Measurements from ENCODE around the gene HPGD. TPM values are rescaled to one million over a fixed set of nuclear protein-coding genes. Genes with fewer than 3 reads are reported as not detected.

Gene HPGD
- total and polyA plus RNA-seq, 12 donors: 0.36 to 2.5 (median 1.2) TPM

DNA sequence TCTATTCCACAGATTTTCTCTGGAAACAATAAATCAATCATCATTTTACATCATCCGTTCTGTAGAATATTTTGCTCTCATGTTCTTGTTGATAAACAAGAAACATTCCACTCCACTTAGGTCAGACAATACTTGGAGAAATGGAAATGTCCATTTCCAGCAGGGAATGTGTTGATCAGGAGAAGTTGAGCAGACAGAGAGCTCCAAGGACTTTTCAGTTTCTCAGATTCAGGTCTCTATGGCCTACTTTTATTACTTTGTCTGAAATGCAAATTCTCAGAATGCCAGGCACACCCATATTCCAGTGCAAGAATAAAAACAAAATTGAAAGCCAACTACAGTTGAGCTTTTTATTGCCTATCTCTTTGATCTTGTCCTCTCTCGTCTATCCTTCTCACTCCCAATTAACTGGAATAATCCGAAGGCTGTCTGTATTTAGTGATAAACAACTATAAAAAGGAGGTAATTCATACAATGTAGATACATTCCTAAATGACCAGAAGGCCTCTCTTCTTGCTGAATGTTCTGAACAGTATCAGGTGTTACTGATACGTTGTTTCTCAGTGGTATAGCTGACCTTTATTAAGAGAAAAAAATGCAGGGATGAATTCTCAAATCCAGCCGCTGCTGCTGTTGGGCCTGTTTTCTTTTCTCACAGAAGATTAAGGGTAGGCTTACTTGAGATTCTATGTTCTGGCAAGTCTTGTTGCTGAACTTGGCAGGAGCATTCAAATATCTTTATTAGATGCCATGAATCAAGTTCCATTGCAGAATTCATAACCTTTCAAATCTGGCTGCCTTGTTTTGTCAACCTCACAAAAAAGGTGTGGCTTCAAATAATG lies 72.1 kb downstream of the HPGD start:
- Histone ChIP-seq H3K4me1 (no peaks in the 10 kb centered on the region), H3K9me3 (no peaks in the 10 kb centered on the region), H3K4me3 (no peak overlapping the region), H3K27ac (no peak overlapping the region), H3K36me3 (no peaks in the 10 kb centered on the region), H3K27me3 (no peaks in the 10 kb centered on the region)
- ATAC-seq (no peak), DNase-seq (no peak)
- intact Hi-C loops (cut with DNase I): no loop called here
- 62 to 70% methylated on average over 5 of the region's 5 CpGs for WGBS, 2 donors
- TF ChIP-seq, protein P1, sequence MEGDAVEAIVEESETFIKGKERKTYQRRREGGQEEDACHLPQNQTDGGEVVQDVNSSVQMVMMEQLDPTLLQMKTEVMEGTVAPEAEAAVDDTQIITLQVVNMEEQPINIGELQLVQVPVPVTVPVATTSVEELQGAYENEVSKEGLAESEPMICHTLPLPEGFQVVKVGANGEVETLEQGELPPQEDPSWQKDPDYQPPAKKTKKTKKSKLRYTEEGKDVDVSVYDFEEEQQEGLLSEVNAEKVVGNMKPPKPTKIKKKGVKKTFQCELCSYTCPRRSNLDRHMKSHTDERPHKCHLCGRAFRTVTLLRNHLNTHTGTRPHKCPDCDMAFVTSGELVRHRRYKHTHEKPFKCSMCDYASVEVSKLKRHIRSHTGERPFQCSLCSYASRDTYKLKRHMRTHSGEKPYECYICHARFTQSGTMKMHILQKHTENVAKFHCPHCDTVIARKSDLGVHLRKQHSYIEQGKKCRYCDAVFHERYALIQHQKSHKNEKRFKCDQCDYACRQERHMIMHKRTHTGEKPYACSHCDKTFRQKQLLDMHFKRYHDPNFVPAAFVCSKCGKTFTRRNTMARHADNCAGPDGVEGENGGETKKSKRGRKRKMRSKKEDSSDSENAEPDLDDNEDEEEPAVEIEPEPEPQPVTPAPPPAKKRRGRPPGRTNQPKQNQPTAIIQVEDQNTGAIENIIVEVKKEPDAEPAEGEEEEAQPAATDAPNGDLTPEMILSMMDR (IDR thresholded peaks at IDR 0.05): no peak

DNA sequence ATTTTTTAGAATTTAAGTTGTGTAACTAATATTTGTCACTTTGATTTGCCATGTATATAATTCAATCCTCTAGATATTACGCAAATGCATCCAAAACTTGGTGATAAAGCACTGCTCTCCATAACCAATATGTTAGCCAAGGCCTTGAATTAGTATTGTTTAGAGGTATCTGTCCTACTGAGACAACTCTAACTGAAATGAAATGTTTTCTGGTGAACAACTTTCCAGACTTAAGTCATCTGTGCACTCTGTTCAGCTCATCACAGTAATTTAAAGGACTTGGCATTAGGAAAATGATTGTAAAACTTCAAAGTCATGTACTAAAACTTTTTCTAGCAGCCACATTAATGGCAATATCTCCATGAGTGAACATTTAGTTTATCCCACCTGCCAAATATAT lies 73.1 kb downstream of the HPGD start:
- ATAC-seq (no peak), DNase-seq (no peak)
- intact Hi-C loops (cut with DNase I): no loop called here
- H3K27me3 ChIP-seq: no peaks in the 10 kb centered on the region
- H3K4me1 ChIP-seq: no peaks in the 10 kb centered on the region
- TF ChIP-seq, protein P1 (IDR thresholded peaks at IDR 0.05): no peak
- 92 to 95% methylated on average over 1 of the region's 1 CpG for WGBS, 2 donors
- H3K4me3 ChIP-seq: no peak overlapping the region
- H3K27ac ChIP-seq: no peak overlapping the region
- H3K36me3 ChIP-seq: no peaks in the 10 kb centered on the region
- no peaks in the 10 kb centered on the region for H3K9me3 ChIP-seq

DNA sequence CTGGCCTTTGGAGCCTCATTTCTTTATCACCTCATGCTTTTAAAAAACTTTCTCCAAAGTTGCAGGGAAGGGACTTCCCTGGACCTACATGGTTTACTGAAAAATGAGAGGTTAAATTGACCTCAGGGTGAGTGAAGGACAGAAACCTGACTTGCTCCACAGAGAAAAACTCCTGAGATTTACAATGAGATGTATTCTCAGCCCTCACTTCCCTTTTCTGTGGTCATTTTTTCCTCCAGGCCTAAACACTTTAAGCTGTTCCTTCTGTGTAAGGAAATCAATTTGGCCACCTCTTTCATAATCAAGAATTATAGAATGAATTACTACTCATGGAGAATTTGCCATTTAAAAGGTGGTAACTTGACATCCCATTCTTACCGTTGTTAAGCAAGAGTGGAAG lies 77.9 kb downstream of the HPGD start:
- intact Hi-C loops (cut with DNase I): no loop called here
- no peak for ATAC-seq
- DNase-seq: no peak
- 72 to 85% methylated on average over 1 of the region's 1 CpG for WGBS, 2 donors
- H3K27ac ChIP-seq: no peak overlapping the region
- H3K4me1 ChIP-seq: no peaks in the 10 kb centered on the region
- H3K9me3 ChIP-seq: no peaks in the 10 kb centered on the region
- no peaks in the 10 kb centered on the region for H3K36me3 ChIP-seq
- H3K4me3 ChIP-seq: no peak overlapping the region
- no peaks in the 10 kb centered on the region for H3K27me3 ChIP-seq
- TF ChIP-seq, protein P1 (IDR thresholded peaks at IDR 0.05): no peak

Other genes with a start within 250 kb of the HPGD start
- 10 to 100 TPM; 22.2 to 40.0 (median 29.4) TPM for gene FBXO8, start 238.8 kb downstream of the HPGD start, total RNA-seq
- 10 to 100 TPM; 18.3 to 19.1 TPM for gene FBXO8, start 238.8 kb downstream of the HPGD start, polyA plus RNA-seq
- 10 to 100 TPM in 9 of 10 donors, 1 to 10 TPM in 1; 8.9 to 16.1 (median 12.4) TPM for gene CEP44, start 238.6 kb downstream of the HPGD start, total RNA-seq
- gene CEP44, start 238.6 kb downstream of the HPGD start, polyA plus RNA-seq: 10 to 100 TPM in 1 of 2 donors, 1 to 10 TPM in 1; 3.9 to 12.9 TPM